Activated CD8-positive, alpha-beta T cell treated with anti-CD3 and anti-CD28 coated beads for 36 hours (primary cell): ENCODE data around the gene CD69. TPM values are rescaled to one million over a fixed set of nuclear protein-coding genes. Genes with fewer than 3 reads are reported as not detected.

Source experiments
- ATAC-seq: fragments of 200-7000 bp; cut with Tn5 transposase; one replicate; pipeline ENCODE4 v1.10.0; 2021; ENCODE audit warnings: mild to moderate bottlenecking, moderate library complexity
- CTCF ChIA-PET: fragments of 350-600 bp; sonication (Branson Sonifier 250); formaldehyde crosslinking; loops from one replicate; lab custom pipeline; 2021; ENCODE audit warnings: antibody characterized with exemption; lab: Charles Lee
- POLR2A ChIA-PET: fragments of 350-600 bp; sonication (Branson Sonifier 250); formaldehyde crosslinking; loops from one replicate; lab custom pipeline; 2021; ENCODE audit warnings: antibody characterized with exemption; lab: Charles Lee
- DNase-seq: peaks from one replicate; pipeline ENCODE4 v3.0.0-alpha.2; 2020
- H3K27ac Mint-ChIP-seq: one replicate; pipeline ENCODE4 v1.8.0; 2021; ENCODE audit warnings: mild to moderate bottlenecking, mixed read lengths
- H3K27me3 Mint-ChIP-seq: one replicate; pipeline ENCODE4 v1.8.0; 2021; ENCODE audit warnings: mixed read lengths
- H3K36me3 Mint-ChIP-seq: one replicate; pipeline ENCODE4 v1.8.0; 2021; ENCODE audit warnings: low read depth, mixed read lengths
- H3K4me1 Mint-ChIP-seq: one replicate; pipeline ENCODE4 v1.8.0; 2021; ENCODE audit warnings: low read depth, mixed read lengths
- H3K4me3 Mint-ChIP-seq: one replicate; pipeline ENCODE4 v1.8.0; 2021; ENCODE audit warnings: mild to moderate bottlenecking, moderate library complexity, mixed read lengths
- H3K9me3 Mint-ChIP-seq: one replicate; pipeline ENCODE4 v1.8.0; 2021; ENCODE audit warnings: mixed read lengths
- CTCF ChIP-seq: fragments of 200-600 bp; IDR thresholded peaks from one replicate; pipeline ENCODE4 v1.8.0; 2022; ENCODE audit warnings: antibody characterized with exemption, mild to moderate bottlenecking
- intact Hi-C: fragments of 100-400 bp; cut with micrococcal nuclease; formaldehyde crosslinking; loops from one replicate; pipeline ENCODE4 v1.10.0; 2022
- total RNA-seq, 2 experiments: library from RNA; stranded (reverse); gene quantifications; one replicate each; pipeline ENCODE4 v1.2.3, GENCODE V29; 2021

CD69 gene
- total RNA-seq, 2 experiments from 2014 or later = 166 to 174 TPM

GRCh38 chr12:9755035-9755434 lies 5.7 kb downstream of the CD69 start:
- H3K27me3 Mint-ChIP-seq = no peaks in the 10 kb centered on the region
- POLR2A ChIA-PET = interaction anchor here (0.5 to 14.9 kb wide), 17 partner anchors 8 to 803 kb away, joined by 3 to 752 read pairs (median 5); partner anchors contain the start of genes CLEC2B and CLEC2D
- no peak for DNase-seq
- H3K4me3 Mint-ChIP-seq = peak overlapping the region; percentile 97
- peaks cover 52% of the 10 kb centered on the region for H3K4me1 Mint-ChIP-seq
- intact Hi-C loops = no loop called here
- no peak for TF ChIP-seq CTCF
- H3K9me3 Mint-ChIP-seq = no peaks in the 10 kb centered on the region
- H3K27ac Mint-ChIP-seq = peak overlapping the region; percentile 88
- CTCF ChIA-PET = interaction anchor here (0.7 to 23.1 kb wide), 7 partner anchors 15 to 120 kb away, joined by 3 to 791 read pairs (median 4); partner anchors contain the start of gene CLEC2D
- peaks cover 80% of the 10 kb centered on the region for H3K36me3 Mint-ChIP-seq
- no peak for ATAC-seq

GRCh38 chr12:9754099-9754927 lies 6.4 kb downstream of the CD69 start:
- Mint-ChIP-seq H3K4me1 (peaks cover 57% of the 10 kb centered on the region), H3K27me3 (no peaks in the 10 kb centered on the region), H3K36me3 (peaks cover 73% of the 10 kb centered on the region), H3K9me3 (no peaks in the 10 kb centered on the region), H3K27ac (peak overlapping the region; percentile 88), H3K4me3 (peak overlapping the region; percentile 97)
- no peak for DNase-seq
- intact Hi-C loops = no loop called here
- CTCF ChIA-PET = interaction anchor here (0.7 to 23.1 kb wide), 9 partner anchors 14 to 120 kb away, joined by 3 to 791 read pairs (median 4); partner anchors contain the start of genes CLEC2B and CLEC2D
- no peak for ATAC-seq
- POLR2A ChIA-PET = interaction anchor here (0.5 to 14.9 kb wide), 22 partner anchors 6 to 1838 kb away, joined by 3 to 752 read pairs (median 4); partner anchors contain the start of genes CD69, CLEC2B and CLEC2D
- no peak for TF ChIP-seq CTCF

DNA sequence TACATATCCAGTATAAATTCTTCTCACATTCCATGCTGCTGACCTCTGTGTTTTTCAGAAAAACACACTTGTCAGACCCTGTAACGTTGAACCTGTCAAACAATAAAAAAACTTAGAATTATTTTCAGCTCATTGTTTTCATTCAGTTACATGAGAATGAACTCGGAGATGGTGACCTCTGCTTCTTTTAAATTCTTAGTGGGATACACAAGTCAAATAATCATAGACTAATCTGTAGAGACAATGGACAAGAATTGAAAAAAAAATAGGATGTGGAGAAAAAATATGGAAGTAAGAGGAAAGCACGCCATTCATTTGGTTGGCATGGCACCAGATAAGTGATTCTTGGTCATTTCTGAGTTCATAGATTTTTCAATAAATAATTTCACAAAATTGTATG lies 7.2 kb downstream of the CD69 start:
- DNase-seq = no peak
- Mint-ChIP-seq H3K27me3 (no peaks in the 10 kb centered on the region), H3K27ac (peak overlapping the region; percentile 88), H3K36me3 (peaks cover 65% of the 10 kb centered on the region), H3K4me1 (peaks cover 60% of the 10 kb centered on the region), H3K4me3 (peak overlapping the region; percentile 97), H3K9me3 (no peaks in the 10 kb centered on the region)
- no peak for TF ChIP-seq CTCF
- no peak for ATAC-seq
- intact Hi-C loops = no loop called here
- ChIA-PET CTCF (interaction anchor here (0.9 to 23.1 kb wide), 5 partner anchors 13 to 115 kb away, joined by 3 to 791 read pairs (median 9); partner anchors contain the start of gene CLEC2B), POLR2A (interaction anchor here (0.5 to 14.9 kb wide), 13 partner anchors 7 to 1839 kb away, joined by 3 to 752 read pairs (median 5); partner anchors contain the start of genes CD69, CLEC2B and CLEC2D)

DNA sequence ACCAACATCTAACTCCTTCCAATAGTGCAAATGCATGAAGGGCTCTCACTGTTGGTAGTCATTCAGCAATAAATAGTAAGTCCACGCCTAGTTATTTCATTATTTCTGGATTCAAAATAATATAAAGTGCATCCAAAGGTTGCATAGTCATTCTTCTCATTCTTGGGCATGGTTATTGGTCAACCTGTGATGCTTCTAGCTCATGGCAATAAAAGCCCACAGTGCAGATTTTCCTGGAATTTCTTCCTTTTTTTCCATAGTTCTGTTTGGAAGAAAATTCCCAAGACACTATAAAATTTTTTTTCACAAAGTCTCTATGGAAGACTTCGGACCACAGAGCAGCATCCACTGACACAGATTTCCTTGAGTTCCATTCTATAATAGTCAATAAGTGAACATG lies 7.6 kb downstream of the CD69 start:
- POLR2A ChIA-PET = interaction anchor here (0.6 to 14.9 kb wide), 10 partner anchors 7 to 708 kb away, joined by 3 to 752 read pairs (median 60); partner anchors contain the start of genes CD69, CLEC2B and CLEC2D
- Mint-ChIP-seq H3K4me1 (peaks cover 60% of the 10 kb centered on the region), H3K4me3 (peak overlapping the region; percentile 97), H3K36me3 (peaks cover 61% of the 10 kb centered on the region), H3K9me3 (no peaks in the 10 kb centered on the region), H3K27me3 (no peaks in the 10 kb centered on the region), H3K27ac (peak overlapping the region; percentile 88)
- no peak for DNase-seq
- no peak for ATAC-seq
- CTCF ChIA-PET = interaction anchor here (0.9 to 23.1 kb wide), 6 partner anchors 9 to 115 kb away, joined by 3 to 791 read pairs (median 28); partner anchors contain the start of genes CD69 and CLEC2B
- no peak for TF ChIP-seq CTCF
- intact Hi-C loops = no loop called here
